ENCODE measurements around the gene FLT3. TPM values are rescaled to one million over a fixed set of nuclear protein-coding genes. Genes with fewer than 3 reads are reported as not detected.
"Not testable (repeated sequence)": the region's sequence is repeated elsewhere in the genome, so short reads cannot be mapped to it uniquely, and the experiment has no call there.

Gene FLT3
- total RNA-seq, 1 donor from 2014 or later = 0.05 TPM

GRCh38 chr13:27966641-27967202, 133.7 kb downstream of the FLT3 start:
- intact Hi-C loops (cut with DNase I) = no loop called here
- no peak for DNase-seq (ENCODE audit: low spot score)

- no peak for DNase-seq (ENCODE audit: low spot score)
- intact Hi-C loops (cut with DNase I) = no loop called here
These were observed 134.4 kb downstream of the FLT3 start for GRCh38 chr13:27965740-27966640.

GRCh38 chr13:27965343-27965739, 135.0 kb downstream of the FLT3 start:
- no peak for DNase-seq (ENCODE audit: low spot score)
- intact Hi-C loops (cut with DNase I) = no loop called here

- intact Hi-C loops (cut with DNase I) = no loop called here
- DNase-seq (ENCODE audit: low spot score) = no peak
These were observed 135.5 kb downstream of the FLT3 start for GRCh38 chr13:27964741-27965323.

GRCh38 chr13:27964206-27964605, 136.2 kb downstream of the FLT3 start:
- intact Hi-C loops (cut with DNase I); DNase-seq (ENCODE audit: low spot score): not testable (repeated sequence)

GRCh38 chr13:27963491-27963890, 136.9 kb downstream of the FLT3 start:
- no peak for DNase-seq (ENCODE audit: low spot score)
- intact Hi-C loops (cut with DNase I) = no loop called here

GRCh38 chr13:27962982-27963381, 137.4 kb downstream of the FLT3 start:
- intact Hi-C loops (cut with DNase I) = no loop called here

GRCh38 chr13:27962128-27962841, 138.1 kb downstream of the FLT3 start:
- intact Hi-C loops (cut with DNase I) = no loop called here
- DNase-seq (ENCODE audit: low spot score) = peak; percentile 5

More at GRCh38 chr13:27962982-27963381, 137.4 kb downstream of the FLT3 start:
- DNase-seq (ENCODE audit: low spot score) = peak; percentile 38

- intact Hi-C loops (cut with DNase I) = no loop called here
- DNase-seq (ENCODE audit: low spot score) = no peak
These were observed 138.9 kb downstream of the FLT3 start for GRCh38 chr13:27961227-27962085.

GRCh38 chr13:27960362-27961226, 139.8 kb downstream of the FLT3 start:
- intact Hi-C loops (cut with DNase I) = no loop called here
- no peak for DNase-seq (ENCODE audit: low spot score)

- DNase-seq (ENCODE audit: low spot score) = no peak
- intact Hi-C loops (cut with DNase I) = loop anchor here (10.0 kb wide), 2 partner anchors 135 to 595 kb away; no protein-coding TSS in a partner anchor
These were observed 140.4 kb downstream of the FLT3 start for GRCh38 chr13:27959976-27960361.

- intact Hi-C loops (cut with DNase I) = loop anchor here (10.0 kb wide), 2 partner anchors 132 to 592 kb away; no protein-coding TSS in a partner anchor
These were observed 143.6 kb downstream of the FLT3 start for GRCh38 chr13:27956576-27957300.

GRCh38 chr13:27955014-27955591, 145.3 kb downstream of the FLT3 start:
- no peak for DNase-seq (ENCODE audit: low spot score)
- intact Hi-C loops (cut with DNase I) = loop anchor here (10.0 kb wide), 2 partner anchors 130 to 590 kb away; no protein-coding TSS in a partner anchor

More at GRCh38 chr13:27956576-27957300, 143.6 kb downstream of the FLT3 start:
- DNase-seq (ENCODE audit: low spot score) = no peak

GRCh38 chr13:27954406-27954851, 145.9 kb downstream of the FLT3 start:
- intact Hi-C loops (cut with DNase I) = loop anchor here (10.0 kb wide), 2 partner anchors 130 to 590 kb away; no protein-coding TSS in a partner anchor
- DNase-seq (ENCODE audit: low spot score) = no peak

GRCh38 chr13:27953676-27954405, 146.5 kb downstream of the FLT3 start:
- intact Hi-C loops (cut with DNase I) = loop anchor here (10.0 kb wide), 2 partner anchors 129 to 589 kb away; no protein-coding TSS in a partner anchor
- DNase-seq (ENCODE audit: low spot score) = no peak

All from cardiac septum (tissue), 1 donor.